GM19452 (cell line): Measurements from ENCODE around the gene MAPT.

Experiments used
- ATAC-seq: cut with Tn5 transposase; IDR thresholded peaks from one replicate; pipeline ENCODE4 v1.9.1; 2021; ENCODE audit not compliant: unreplicated experiment

MAPT gene

DNA sequence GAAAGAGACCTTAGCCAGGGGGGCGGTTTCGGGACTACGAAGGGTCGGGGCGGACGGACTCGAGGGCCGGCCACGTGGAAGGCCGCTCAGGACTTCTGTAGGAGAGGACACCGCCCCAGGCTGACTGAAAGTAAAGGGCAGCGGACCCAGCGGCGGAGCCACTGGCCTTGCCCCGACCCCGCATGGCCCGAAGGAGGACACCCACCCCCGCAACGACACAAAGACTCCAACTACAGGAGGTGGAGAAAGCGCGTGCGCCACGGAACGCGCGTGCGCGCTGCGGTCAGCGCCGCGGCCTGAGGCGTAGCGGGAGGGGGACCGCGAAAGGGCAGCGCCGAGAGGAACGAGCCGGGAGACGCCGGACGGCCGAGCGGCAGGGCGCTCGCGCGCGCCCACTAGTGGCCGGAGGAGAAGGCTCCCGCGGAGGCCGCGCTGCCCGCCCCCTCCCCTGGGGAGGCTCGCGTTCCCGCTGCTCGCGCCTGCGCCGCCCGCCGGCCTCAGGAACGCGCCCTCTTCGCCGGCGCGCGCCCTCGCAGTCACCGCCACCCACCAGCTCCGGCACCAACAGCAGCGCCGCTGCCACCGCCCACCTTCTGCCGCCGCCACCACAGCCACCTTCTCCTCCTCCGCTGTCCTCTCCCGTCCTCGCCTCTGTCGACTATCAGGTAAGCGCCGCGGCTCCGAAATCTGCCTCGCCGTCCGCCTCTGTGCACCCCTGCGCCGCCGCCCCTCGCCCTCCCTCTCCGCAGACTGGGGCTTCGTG is at the start of gene MAPT:
MAPT (plus strand) TSS at position 533 of the 763 bp plus-strand sequence. CDS start 67,784 bp downstream, outside the sequence.
- ATAC-seq: no peak

DNA sequence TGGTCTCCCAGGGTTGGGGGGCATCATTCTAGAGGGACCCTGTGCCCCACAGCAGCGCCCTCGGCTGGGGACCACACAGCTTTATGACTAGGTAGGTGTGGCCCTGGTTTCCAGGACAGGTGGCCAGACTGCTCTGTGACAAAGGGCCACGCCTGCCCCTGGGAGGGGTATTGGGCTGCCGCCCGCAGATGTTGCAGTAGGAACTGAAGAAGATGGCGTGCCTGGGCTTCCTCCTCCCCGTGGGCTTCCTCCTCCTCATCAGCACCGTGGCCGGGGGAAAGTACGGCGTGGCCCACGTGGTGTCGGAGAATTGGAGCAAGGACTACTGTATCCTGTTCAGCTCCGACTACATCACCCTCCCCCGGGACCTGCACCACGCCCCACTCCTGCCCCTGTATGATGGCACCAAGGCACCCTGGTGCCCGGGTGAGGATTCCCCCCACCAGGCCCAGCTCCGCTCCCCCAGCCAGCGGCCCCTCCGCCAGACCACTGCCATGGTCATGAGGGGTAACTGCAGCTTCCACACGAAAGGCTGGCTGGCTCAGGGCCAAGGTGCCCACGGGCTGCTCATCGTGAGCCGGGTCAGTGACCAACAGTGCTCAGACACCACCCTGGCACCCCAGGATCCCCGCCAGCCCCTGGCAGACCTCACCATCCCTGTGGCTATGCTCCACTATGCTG is 49.5 kb upstream of the MAPT start, which contains the start of gene SPPL2C:
SPPL2C (plus strand) TSS at position 187 of the 681 bp plus-strand sequence; CDS start at position 213, 26 bp downstream.
- no peak for ATAC-seq

DNA sequence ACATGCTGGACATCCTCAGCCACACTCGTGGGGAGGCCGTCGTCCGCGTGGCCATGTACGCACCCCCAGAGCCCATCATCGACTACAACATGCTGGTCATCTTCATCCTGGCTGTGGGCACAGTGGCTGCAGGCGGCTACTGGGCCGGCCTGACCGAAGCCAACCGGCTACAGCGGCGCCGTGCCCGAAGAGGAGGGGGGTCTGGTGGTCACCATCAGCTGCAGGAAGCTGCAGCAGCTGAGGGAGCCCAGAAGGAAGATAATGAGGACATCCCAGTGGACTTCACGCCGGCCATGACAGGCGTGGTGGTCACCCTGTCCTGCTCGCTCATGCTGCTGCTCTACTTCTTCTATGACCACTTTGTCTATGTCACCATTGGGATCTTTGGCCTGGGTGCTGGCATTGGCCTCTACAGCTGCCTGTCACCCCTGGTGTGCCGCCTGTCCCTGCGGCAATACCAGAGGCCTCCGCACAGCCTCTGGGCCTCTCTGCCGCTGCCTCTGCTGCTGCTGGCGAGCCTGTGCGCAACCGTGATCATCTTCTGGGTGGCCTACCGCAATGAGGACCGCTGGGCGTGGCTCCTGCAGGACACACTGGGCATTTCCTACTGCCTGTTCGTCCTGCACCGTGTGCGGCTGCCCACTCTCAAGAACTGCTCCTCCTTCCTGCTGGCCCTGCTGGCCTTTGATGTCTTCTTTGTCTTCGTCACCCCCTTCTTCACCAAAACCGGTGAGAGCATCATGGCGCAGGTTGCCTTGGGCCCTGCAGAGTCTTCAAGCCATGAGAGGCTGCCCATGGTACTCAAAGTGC is 48.8 kb upstream of the MAPT start:
- ATAC-seq: no peak

DNA sequence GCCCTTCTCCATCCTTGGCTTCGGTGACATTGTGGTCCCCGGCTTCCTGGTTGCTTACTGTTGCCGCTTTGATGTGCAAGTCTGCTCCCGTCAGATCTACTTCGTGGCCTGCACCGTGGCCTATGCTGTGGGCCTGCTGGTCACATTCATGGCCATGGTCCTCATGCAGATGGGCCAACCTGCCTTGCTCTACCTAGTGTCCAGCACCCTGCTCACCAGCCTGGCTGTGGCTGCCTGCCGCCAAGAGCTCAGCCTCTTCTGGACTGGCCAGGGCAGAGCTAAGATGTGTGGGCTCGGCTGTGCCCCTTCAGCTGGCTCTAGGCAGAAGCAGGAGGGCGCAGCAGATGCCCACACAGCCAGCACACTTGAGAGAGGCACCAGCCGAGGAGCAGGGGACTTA is 48.1 kb upstream of the MAPT start:
- ATAC-seq: no peak

DNA sequence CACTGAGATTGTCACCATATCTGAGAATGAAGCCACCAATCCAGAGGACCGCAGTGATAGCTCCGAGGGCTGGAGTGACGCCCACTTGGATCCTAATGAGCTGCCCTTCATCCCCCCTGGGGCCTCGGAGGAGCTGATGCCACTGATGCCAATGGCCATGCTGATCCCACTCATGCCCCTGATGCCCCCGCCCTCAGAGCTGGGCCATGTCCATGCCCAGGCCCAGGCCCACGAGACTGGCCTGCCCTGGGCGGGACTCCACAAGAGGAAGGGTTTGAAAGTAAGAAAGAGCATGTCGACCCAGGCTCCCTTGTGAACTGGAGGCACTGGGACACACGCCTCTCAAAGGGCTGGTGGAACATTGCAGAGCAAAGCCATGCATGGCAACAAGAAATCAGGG is 47.7 kb upstream of the MAPT start:
- no peak for ATAC-seq

DNA sequence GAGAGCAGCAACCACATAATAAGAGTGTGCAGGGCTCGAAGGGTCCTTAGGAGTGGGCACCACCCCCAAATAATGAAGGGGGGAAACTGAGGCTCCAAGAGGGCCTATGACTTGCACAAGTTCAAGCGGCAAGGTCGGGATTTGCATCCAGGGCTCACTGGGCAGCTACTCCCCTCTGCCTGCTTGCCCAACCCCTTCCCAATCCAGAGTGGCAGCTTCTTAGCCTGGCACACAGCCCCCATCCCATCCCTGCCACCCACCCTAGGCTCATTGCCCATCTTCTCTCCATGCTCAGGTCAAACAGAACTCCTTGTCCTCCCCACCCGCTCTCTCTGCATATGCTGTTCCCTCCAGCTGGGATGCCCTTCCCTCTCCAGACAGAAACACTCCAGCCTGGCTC is 47.3 kb upstream of the MAPT start:
- no peak for ATAC-seq

DNA sequence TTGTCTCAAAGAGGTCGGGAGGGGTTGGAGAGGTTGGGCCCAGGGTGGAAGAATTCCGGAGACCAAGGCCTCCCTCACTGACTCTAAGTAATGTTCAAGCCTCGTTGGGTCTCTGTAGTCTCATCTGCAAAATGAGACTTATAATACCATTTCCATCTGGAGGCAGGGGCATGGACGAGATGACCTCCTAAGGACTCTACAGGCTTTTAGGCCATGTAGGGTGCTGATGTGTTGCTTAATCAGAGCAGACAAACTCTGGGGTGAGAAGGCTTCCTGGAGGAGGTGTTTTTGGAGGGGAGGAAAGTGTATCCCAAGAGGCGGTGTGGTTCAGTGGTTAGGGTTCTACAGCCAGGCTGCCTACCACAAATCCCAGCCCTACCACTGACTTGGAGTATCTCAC is 46.6 kb upstream of the MAPT start:
- no peak for ATAC-seq

DNA sequence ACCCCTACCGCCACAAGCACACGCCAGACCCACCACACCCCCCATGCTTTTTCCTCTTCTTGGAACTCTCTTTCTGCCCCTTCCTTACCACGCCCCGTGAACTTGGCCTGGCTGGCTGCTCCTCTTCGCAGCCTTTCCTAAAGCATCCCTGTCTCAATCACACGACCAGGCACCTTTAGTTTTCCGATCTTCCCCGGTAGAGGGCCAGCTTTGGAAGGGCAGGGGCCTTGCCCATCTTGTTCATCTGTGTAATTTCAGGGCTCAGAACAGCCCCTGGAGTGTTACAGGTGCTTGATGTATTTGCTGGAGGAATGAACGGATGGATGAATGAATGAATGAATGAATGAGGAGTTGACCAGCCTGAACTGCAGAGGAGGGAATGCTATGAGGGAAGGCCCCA is 45.9 kb upstream of the MAPT start:
- no peak for ATAC-seq

DNA sequence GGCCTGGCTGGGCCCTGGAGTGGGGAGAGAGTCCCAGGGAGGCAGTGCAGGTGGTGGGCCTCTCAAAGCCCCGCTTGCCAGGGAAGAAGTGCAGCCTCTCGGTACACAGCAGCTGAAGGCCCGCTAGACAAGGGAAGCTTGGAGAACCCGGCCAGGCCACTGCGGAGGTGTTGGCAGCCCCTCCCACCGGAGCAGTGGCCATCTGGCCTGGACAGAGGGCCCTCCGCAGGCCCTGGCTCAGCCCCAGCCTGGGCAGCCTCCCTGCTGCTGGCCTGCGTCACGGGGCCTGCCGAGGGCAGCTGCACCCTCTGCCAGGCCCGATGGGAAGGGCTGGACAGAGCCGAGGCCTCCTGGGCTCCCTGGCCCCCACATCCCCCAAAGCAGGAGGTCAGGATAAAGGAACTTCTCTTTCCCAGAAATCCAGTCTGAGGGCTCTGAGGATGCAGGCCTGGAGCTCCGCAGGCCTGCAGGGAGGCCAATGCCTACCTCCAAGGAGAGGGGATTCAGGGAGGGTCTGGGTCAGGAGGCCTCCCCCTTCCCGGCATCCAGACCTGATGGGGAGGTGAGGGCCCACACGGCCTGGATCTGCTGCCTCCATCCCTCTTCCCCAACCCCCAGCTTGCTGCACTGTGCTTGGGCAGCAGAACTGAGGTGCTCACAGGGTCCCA is 45.4 kb upstream of the MAPT start:
- no peak for ATAC-seq

DNA sequence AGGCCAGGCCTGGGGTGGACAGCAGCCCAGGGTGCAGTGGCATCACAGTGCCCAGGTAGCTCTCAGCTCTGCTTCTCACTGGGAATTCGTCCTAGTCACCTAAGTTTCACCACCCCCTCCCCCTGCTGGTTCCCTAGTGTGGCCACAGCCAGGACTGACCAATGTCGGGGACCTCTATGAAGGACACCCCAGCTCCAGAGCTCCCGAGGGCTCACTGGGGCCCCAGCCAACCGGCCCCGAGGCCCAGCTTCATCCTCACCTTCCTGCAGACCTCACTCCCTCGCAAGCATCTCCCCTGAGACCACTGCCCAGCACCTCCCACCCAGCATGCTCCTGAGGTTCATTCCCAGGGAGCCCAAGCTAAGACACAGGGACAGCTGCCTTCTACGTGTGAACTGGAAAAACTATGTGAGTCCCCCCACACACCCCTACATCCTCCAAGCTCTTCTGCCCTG is 44.8 kb upstream of the MAPT start:
- no peak for ATAC-seq

DNA sequence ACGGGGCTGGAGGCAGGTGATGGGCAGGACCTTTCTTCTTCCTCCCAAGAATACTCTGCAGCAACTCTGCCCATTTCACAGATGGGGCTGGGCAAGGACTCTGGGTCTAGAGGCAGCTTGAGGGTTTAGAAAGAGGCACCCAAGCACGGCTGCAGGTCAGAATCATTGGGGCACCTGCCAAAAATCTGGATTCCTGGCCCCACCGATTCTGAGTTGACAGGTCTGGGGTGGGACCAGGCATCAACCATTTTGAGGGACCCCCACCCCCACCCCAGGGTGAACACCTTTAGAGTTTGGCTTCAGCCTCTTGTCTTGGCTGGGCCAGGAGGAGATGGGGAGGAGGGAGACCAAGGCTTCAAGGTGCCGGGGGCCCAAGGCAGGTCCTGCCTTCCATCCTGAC is 44.3 kb upstream of the MAPT start:
- ATAC-seq: no peak

DNA sequence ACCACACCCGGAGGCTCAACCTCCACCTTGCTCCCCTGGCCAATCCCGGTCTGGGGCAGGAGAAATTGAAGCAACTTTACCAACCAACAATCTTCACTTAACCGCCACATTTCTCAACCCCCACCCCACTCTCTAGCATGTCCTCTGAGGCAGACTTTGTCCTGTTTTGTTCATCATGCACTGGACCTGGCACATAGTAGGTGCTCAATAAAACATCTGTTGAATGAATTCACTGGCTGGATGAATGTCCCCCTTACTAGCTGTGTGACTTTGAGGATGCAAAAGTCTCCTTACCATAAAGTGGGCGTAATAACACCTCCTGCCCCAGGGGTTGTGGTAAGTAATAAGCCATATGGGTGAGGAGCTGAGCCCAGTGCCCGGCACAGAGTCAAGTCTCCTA is 43.9 kb upstream of the MAPT start:
- ATAC-seq: no peak

DNA sequence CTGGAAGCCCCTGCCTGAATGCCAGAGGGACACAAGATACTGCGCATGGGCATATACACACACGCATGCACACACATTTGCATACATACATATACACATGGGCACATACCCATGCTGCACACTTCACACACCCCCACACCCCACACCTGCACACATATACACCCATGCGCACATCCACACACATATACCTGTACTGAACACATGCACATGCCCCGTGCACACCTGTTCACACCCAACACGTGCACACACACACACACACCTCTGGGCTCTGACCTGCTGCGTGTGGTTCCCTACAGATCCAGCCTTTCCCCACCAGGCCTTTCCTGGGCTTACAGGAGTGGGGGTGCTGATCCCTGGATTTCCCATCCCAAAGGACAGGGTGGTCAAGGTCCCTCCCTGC is 43.3 kb upstream of the MAPT start:
- ATAC-seq: no peak

DNA sequence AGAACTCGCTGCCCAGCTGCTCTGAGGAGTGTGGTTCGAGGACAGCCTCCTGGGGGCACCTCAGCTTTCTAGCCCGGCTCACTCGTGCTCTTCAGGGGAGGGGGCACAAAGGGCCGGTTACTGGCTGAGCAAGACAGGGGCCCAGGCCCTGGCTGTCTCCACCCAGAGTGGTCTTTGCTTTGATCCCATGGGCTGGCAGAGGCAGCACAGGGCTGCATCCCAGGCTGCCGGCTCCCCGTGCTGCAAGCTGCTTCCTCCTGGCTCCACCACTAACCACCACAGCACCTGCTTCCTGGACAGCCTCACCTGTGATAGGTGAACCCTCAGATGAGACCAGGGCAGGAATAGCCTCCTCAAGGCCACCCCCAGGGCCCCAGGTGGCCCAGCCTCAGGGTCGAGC is 42.9 kb upstream of the MAPT start:
- no peak for ATAC-seq

DNA sequence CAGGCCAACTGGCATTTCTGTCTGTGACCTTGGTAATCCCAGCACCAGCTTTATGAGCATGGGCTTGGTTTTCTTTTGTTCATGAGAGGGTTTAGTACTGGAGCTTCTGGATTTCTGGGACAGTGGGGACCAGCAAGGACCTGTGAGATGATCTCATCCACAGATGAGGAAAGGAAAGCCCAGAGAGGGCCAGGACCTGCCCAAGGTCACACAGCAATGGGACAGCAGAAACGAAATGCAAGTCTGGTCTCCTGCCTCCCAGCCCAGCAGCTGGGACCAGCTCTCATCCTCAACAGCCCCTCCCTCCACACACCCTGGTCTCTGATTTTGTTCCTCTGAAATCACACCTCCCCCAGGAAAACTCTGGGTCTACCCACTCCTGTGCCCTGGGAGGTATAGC is 42.5 kb upstream of the MAPT start:
- ATAC-seq: no peak

DNA sequence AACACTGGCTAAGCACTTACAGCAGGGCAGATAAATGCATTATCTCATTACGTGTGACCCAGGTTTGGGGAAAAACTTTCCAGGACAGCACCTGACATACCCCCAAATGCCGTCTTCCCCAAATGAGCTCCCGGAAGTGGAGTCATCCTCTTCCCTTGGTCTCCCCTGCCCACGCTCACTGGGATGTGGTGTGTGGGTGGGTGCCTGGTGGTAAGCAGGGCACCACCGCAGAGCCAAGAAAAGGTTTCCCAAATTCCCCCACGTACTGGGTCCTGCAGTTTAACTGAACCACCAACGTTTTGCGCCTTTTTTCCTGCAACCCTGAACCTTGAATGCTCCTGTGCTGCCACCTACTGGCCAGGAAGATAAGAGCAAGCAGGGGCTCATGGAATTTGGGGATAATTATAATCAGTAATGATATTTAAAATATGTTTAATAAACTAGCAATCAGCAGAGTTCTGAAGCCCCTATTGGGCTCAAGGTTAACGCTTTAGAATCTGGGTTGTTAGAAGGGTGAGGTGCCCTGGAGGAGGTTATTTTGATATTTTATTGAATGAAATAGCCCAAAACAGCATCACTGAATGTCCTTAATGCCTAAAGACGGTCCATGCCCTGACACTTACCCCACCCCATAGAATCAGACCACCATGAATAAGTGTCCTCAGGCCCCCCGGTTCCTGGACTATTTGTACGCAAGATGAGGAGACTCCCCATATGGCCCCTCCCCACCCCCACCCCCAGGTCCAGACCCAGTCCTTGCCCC is 41.6 kb upstream of the MAPT start:
- ATAC-seq: no peak

DNA sequence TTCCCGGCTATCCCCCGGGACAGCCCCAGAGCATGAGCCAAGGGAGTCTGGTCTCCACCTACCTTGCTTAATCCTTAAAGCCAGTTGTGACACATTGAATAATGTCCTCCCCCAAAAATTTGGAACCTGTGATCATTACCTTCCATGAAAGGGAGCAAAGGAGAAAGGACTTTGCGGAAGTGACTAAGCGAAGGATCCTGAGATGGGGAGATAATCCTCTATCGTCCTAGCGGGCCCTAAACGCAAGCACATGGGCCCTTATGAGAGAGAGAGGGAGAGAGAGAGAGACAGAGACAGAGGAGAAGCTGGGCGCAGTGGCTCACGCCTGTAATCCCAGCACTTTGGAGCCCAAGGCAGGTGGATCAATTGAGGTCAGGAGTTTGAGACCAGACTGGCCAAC is 40.1 kb upstream of the MAPT start:
- ATAC-seq: no peak

DNA sequence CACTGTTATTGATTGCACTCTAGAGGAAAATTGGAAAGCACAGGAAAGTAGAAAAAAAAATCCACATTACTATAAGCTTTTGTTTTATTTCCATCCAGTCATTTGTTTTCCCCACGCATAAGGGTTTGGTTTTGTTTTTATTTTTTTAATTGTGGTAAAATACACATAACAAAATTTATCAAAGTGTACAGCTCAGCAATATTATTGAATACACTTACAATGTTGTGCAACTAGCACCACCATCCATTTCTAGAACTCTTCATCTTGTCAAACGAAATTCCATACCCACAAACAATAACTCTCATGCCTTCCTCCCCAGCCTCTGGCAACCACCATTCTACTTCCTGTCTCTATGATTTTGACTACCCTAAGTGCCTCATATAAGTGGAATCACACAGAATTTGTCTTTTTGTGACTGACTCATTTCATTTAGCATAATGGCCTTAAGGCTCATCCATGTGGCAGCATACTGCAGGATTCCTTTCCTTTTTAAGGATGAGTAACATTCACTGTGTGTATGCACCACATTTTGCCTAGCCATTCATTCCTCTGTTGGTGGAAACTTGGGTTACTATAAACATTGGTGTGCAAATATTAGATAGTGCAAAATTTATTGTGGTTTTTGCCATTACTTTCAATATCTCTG is 38.5 kb upstream of the MAPT start:
- no peak for ATAC-seq

DNA sequence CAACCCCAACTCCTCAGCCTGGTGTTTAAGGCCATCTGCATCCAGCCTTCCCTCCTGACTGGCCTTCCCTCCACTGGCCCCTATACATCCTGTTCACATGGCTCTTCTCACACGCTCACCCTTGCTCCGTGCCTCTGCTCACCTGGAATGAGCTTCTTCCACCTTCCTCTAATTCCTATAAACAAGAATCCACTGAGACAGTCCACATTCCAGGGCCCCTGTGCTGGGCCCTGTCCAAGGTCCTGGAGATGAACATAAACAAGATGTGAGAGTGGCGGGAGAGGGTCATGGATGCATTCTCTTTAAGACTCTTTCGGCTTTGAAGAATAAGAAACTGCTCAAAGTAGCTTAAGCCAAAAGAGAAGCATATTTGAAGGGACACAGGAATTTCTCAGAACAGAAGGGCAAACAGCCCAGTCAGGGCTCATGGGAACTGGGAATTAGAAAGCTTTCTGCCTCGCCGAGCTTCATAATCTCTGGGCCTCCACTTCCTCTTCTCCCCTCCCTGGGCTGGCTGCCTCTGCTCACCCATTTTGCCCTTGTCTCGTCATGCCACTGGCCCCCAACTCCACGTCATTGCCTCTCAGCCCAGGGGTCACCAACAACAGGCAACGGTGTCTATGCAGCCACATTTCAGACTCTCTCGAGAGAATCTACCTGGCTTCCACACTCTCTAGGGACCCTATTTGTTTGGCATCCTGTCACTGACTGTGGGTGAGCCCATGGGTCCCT is 36.2 kb upstream of the MAPT start:
- ATAC-seq: no peak
